ENCODE data around the gene ACTR5. TPM values are rescaled to one million over a fixed set of nuclear protein-coding genes. Genes with fewer than 3 reads are reported as not detected.

The ACTR5 gene
- total RNA-seq, 1 experiment from 2014 or later = 14.1 TPM

DNA sequence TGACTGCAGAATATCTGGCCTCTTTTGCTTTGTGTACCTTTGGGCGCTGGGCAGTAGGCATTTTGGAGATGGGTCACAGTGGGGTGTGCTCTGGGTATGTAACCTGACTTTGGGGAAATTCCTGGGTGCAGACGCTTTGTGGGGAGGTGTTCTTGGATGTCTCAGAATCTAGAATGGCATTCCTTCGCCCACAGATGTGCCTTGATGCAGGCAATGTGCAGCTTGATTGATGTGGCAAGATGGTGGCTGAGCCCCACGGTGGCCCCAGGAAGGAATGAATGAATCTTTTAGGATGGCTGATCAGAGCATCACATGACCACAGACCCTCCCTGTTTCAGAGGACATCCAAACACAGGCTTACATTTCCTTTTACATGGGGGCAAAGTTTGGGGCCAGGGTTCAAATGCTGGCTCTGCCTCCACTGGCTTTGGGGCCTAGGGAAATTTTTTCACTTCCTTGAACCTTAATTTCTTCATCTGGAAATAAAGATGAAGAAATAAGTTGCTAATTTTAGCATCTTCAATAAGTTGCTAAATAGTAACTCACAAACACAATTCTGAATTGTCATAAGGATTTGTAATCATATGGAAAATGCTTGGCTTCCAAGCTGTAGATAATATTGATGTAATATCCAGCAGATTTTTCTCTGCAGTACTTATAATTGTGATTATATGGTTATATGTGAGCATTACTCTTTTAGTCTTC is 62.8 kb downstream of the ACTR5 start:
- H3K9me3 Mint-ChIP-seq = no peaks in the 10 kb centered on the region

More for the DNA sequence above, 62.8 kb downstream of the ACTR5 start:
- Mint-ChIP-seq H3K27me3 (ENCODE audit: low read depth) (peaks cover 25% of the 10 kb centered on the region), H3K36me3 (ENCODE audit: insufficient read depth in 1 of 3, low read depth in 3 of 3) (peaks cover 0 to 6% (median 0%) of the 10 kb centered on the region in 3 experiments; a peak in 4 of 7 replicates), H3K4me1 (peaks cover 16 to 24% of the 10 kb centered on the region in 2 experiments), H3K27ac (no peak overlapping the region), H3K4me3 (no peak overlapping the region)
- Histone ChIP-seq H4K8ac (replicated peaks; ENCODE audit: insufficient read length, low read depth, low read length) (no peak overlapping the region), H3K27me3 (ENCODE audit: insufficient read depth, low read length) (no peaks in the 10 kb centered on the region), H3K4me2 (ENCODE audit: insufficient read depth, insufficient read length, low read length) (no peak overlapping the region), H2BK15ac (ENCODE audit: low read depth, low read length) (no peak overlapping the region), H3K18ac (ENCODE audit: insufficient read length, low read depth, low read length) (no peak overlapping the region), H4K20me1 (ENCODE audit: control insufficient read depth, insufficient read depth, insufficient read length) (no peaks in the 10 kb centered on the region), H3K23me2 (ENCODE audit: insufficient read length, low read depth, low read length, poor library complexity, severe bottlenecking) (peaks cover 10% of the 10 kb centered on the region), H4K5ac (ENCODE audit: insufficient read length, low read depth, low read length) (no peak overlapping the region), H3K9me3 (ENCODE audit: control insufficient read depth, low read depth, low read length) (no peaks in the 10 kb centered on the region), H2BK12ac (ENCODE audit: insufficient read length, low read depth, low read length) (no peak overlapping the region), H3K23ac (ENCODE audit: insufficient read length, low read depth, low read length) (no peak overlapping the region), H3K4ac (ENCODE audit: low read depth, low read length) (no peak overlapping the region), H2BK20ac (ENCODE audit: low read depth, low read length, poor library complexity, severe bottlenecking) (no peak overlapping the region), H4K91ac (ENCODE audit: insufficient read length, low read depth, low read length) (no peak overlapping the region), H3K4me1 (ENCODE audit: insufficient read depth, low read length) (peaks cover 3% of the 10 kb centered on the region; the same call in 1 of the 2 replicates), H2AFZ (ENCODE audit: low read length) (no peak overlapping the region), H2BK120ac (ENCODE audit: low read depth, low read length, poor library complexity, severe bottlenecking) (no peak overlapping the region), H3K9ac (ENCODE audit: extremely low read depth, insufficient read length, low read length) (no peak overlapping the region), H2AK5ac (ENCODE audit: insufficient read length, low read length) (no peak overlapping the region), H3K14ac (ENCODE audit: insufficient read depth, low read length) (no peak overlapping the region), H3K79me1 (ENCODE audit: insufficient read depth, low read depth, low read length, poor library complexity, severe bottlenecking) (no peaks in the 10 kb centered on the region), H3T11ph (ENCODE audit: low read length) (no peak overlapping the region), H2BK5ac (ENCODE audit: insufficient read length, low read length) (no peak overlapping the region), H3K27ac (ENCODE audit: insufficient read length, low read depth, low read length) (no peak overlapping the region), H3K56ac (ENCODE audit: insufficient read length, low read depth, low read length) (no peak overlapping the region), H3K79me2 (ENCODE audit: insufficient read depth, low read length) (no peaks in the 10 kb centered on the region)
- DNase-seq = peak; percentile 12
- WGBS (ENCODE audit: extremely low coverage, insufficient read length, low lambda C conversion rate) = no CpG with 5 or more reads among the region's 4 CpGs
- TF ChIP-seq, protein P1, sequence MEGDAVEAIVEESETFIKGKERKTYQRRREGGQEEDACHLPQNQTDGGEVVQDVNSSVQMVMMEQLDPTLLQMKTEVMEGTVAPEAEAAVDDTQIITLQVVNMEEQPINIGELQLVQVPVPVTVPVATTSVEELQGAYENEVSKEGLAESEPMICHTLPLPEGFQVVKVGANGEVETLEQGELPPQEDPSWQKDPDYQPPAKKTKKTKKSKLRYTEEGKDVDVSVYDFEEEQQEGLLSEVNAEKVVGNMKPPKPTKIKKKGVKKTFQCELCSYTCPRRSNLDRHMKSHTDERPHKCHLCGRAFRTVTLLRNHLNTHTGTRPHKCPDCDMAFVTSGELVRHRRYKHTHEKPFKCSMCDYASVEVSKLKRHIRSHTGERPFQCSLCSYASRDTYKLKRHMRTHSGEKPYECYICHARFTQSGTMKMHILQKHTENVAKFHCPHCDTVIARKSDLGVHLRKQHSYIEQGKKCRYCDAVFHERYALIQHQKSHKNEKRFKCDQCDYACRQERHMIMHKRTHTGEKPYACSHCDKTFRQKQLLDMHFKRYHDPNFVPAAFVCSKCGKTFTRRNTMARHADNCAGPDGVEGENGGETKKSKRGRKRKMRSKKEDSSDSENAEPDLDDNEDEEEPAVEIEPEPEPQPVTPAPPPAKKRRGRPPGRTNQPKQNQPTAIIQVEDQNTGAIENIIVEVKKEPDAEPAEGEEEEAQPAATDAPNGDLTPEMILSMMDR (conservative IDR thresholded peaks at IDR 0.05) = no peak

All from H9 (cell line).